ENCODE results near the gene RBM42.

RBM42 gene

DNA sequence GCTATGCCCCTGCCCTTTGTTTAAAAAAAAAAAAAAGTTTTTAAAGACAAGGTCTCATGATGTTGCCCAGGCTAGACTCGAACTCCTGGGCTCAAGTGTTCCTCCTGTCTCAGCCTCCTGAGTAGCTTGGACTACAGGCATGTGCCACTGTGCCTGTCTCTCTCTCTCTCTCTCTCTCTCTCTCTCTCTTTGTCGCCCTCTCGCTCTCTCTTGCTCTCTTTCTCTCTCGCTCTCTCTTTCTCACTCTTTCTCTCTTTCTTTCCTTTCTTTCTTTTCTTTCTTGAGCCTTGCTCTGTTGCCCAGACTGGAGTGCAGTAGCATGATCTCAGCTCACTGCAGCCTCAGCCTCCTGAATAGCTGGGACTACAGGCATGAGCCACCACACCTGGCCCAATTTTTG, 26.8 kb downstream of the RBM42 start:
- DNase-seq = no peak

DNA sequence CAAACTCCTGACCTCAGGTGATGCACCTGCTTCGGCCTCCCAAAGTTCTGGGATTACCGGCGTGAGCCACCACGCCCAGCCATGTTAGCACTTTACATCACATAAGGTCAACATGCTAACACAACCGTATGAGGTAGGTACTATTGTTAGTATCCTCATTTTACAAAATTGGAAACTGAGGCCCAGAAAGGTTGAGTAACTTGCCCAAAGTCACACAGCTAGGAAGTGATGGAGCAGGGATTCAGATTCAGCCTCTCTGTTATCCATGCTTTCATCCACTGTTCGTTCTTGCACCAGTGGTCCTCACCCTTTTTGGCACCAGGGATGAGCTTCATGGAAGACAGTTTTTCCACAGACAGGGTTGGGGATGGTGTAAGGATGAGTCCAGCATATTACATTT, 27.9 kb downstream of the RBM42 start:
- DNase-seq = no peak

DNA sequence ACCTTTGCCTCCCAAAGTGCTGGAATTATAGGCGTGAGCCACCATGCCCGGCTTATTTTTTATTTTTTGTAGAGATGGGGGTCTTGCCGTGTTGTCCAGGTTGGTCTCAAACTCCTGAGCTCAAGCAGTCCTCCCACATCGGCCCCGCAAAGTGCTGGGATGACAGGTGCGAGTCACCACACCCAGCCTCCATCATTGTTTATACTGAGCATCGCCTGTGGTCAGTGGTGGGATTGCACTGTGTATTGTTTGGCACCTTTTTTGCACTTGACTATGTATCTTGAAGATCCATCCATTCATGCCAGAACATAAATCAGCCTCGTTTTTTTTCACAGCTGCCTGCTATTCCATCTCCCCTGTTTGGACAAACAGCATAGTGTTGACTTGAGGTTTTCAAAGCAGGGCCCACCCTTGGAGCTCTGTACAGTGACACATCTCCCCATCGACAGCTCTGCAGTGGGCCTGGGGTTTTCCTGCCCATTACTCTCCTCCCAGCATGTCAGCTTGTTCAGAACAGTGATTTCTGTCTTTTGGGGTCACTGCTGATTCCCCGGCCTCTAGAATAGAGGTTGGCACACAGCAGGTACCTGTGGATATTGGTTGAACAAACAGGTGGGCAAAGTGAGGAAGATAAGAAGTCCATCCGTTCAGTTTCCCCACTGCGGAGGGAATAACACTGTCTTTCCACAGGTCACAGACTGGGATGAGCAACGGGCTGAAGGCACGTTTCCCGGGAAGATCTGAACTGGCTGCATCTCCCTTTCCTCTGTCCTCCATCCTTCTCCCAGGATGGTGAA, 29.3 kb downstream of the RBM42 start:
- DNase-seq = no peak

DNA sequence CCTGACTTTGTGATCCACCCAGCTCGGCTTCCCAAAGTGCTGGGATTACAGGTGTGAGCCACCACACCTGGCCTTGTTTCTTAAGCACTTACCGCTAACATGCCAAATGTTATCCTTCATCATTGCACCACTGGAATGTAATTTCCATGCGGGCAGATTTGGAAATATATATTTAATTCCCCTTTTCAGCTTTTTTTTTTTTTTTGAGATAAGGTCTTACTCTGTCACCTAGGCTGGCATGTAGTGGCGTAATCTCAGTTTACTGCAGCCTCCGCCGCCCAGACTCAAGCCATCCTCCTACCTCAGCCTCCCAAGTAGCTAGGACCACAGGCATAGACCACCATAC, 33.1 kb downstream of the RBM42 start:
- no peak for DNase-seq

DNA sequence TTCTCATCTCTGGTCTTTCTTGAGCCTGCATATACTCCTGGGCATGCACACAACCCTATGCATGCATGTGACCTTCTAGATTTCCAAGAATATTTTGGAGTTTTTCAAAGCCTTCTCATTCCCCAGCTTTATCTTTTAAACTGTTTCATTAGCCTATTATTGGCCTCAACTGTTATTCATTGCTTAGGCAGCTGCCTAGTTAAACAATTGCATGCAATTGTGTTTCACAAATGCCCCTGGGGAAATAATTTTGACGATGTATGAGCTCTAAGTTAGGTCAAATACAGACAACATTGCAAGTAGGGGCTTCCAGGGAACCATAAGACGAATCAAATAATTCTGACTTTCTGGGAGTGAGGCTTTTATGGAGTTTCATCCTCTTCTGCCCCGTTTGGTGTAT, 35.1 kb downstream of the RBM42 start:
- DNase-seq = no peak

DNA sequence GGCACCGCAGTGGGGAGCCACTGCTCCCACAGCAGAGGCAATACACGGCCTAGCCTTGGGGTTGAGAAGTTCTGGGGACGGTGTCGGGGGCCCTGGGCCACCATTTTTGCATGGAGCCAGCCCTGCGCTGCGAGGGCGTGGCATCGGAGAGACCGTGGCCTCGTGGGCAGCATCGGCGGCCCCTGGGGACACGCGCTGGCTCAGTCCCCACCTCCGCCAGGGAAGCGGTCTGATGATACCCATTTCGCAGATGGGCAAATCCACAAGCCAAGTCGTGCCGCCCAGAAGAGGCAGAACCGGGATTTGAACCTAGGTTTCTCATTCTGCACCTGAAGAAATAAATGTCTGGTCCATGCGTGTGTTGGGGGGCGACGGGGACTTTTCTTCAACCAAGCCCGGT, 36.3 kb downstream of the RBM42 start:
- no peak for DNase-seq

DNA sequence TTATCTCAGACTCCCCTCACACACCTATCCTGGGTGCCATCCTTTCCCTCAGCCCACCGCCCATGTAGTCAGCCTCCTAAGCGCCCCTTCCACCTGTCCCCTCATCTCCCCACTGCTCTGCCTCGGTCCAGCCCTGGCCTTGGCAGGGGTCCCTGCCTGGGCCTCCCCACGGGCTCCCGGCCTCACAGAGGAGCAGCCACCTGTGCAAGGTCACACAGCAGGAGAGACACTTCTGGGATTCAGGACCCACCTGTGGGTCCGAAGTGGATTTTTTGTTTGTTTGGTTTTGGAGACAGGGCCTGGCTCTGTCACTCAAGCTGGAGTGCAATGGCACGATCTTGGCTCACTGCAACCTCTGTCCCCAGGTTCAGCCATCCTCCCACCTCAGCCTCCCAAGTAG, 36.8 kb downstream of the RBM42 start:
- DNase-seq = no peak

DNA sequence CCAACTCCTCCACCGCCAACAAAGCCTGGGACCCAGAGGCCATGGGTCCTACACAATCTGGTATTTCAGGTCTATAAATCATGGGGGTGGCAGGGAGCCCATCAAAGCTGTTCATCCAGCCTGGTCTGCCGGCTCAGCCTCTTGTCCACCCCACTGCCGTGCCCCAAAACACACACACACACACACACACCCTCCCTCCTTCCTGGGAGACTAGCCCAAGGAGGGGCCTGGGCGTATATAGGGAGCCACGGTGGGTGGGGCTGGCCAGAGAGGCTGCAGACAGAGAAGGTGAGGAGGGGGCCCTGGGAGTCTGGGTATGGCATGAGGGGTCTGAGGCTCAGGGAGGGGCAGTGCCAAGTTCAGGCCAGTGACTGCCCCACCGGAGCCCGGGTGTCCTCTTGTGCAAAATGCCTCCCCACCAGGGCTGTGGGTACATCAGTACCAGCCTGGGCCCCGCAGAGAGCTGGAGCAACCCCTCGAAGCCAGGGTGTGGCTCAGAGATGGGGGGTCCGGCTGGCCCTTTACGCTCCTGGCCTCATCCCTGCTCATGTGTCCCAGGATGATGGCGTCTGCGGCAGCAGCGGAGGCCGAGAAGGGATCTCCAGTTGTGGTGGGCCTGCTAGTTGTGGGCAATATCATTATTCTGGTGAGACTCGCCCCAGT, 37.5 kb downstream of the RBM42 start, which contains the start of gene UPK1A:
UPK1A (plus strand) TSS at position 267 of the 663 bp plus-strand sequence; CDS start at position 563, 296 bp downstream.
- DNase-seq = no peak

DNA sequence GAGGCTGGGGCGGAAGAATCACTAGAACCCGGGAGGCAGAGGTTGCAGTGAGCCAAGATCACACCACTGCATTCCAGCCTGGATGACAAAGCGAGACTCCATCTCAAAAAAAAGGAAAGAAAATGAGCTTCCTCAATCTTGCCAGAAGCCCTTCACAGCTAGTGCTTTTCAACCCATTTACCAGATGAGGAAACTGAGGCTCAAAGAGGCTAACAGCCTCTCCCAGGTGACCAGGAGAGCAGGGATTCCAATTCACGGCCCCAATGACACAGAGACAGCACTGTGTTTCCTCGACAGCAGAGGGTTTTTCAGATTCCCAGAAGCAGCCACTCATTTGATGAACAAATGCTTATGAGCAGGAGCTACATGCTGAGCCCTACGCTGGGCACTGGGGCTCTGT, 40.7 kb downstream of the RBM42 start:
- DNase-seq = no peak

DNA sequence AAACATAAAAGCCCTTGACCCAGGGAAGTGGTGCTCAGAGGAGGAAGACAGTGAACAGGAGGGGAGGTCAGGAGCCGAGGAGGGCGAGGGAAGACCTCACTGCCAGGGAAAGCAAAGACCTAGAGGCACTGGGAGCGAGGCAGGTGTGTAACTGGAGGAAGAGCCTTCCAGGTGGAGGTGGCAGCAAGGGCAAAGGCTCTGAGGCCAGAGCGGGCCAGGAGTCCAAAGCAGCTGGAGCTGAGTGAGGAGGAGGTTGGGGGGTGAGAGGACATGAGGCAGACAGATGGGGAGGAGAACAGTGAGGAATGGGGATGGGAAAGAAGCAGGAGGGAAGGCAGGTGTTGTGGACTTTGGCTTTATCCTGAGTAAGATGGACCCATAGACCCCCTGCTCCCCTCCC, 41.1 kb downstream of the RBM42 start:
- DNase-seq = no peak

DNA sequence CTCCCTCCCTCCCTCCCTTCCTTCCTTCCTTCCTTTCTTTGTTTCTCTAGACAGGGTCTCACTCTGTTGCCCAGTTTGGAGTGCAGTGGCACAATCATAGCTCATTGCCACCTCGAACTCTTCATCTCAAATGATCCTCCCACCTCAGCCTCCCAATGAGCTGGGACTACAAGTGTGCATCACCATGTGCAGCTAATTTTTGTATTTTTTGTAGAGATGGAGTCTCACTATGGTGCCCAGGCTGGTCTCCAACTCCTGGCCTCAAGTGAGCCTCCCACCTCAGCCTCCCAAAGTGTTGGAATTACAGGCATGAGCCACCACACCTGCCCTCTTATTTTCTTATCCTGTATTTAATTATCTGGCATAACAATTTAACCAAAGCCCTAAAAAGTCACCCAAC, 41.9 kb downstream of the RBM42 start:
- no peak for DNase-seq

DNA sequence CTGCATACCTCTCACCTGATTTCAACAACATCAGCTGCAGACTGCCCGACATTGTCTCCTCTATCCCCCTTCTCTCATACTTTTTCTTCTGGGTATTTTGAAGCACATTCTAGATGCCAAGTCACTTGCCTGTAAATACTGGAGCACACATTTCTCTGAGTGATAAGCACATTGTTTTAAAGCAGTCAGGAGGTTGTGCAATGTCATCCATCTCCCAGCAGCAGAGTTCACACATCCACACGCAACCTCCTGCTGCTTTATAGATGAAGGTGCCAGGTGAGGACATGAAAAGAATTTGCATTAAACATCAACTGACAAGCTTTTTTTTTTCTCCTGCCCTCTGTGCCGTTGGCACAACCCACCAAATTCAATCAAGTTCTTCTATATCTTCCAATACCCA, 43.0 kb downstream of the RBM42 start:
- peak in 1 of 2 experiments; percentile 4 for DNase-seq

DNA sequence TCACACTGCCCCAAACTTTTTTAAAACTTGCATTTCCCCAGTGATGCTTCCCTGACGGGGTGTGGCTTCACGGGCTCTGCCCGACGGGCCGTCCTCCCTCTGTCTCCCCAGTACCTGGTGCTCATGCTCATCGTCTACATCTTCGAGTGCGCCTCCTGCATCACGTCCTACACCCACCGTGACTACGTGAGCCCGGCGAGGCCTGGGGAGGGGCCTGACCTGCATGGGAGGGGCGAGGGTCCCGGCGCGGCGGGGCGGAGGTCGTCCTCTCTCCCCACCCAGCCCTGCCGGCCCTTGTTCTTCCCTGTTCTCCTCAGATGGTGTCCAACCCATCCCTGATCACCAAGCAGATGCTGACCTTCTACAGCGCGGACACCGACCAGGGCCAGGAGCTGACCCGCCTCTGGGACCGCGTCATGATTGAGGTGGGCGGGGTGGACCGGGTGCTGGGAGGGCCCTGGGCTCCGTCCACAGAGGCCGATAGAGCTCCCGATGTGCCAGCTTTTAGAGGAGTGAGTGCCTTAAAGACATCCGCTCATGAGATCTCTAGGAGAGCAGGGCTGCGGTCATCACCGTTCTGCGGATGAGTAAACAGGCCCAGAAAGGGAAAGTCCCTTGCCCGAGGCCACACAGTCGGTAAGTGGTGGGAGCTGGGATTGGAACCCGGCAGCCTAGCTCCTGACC, 44.4 kb downstream of the RBM42 start:
- no peak for DNase-seq

DNA sequence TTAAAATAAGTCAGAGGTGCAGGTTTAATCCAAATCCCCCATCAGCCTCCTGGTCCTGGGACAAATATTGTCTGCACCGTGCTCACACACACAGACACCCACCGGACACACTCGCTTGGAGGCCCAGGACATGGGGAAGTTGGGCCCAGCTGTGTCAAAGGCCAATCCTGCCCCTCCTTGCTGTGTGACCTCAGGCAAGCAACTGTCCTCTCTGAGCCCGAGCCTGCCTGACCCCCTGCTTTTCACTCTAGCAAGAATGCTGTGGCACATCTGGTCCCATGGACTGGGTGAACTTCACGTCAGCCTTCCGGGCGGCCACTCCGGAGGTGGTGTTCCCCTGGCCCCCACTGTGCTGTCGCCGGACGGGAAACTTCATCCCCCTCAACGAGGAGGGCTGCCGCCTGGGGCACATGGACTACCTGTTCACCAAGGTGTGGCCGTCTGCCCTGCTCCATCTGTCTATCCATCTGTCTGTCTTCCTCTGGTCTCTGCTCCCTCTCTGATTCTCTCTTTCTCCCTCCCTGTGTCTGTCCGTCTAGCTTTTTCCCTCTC, 46.8 kb downstream of the RBM42 start:
- DNase-seq = no peak

Data from NCI-H2081 (cell line).